OCI-LY7 (cell line): ENCODE measurements around the gene TMEM220. TPM values are rescaled to one million over a fixed set of nuclear protein-coding genes. Genes with fewer than 3 reads are reported as not detected.

Experiments
- BruUV-seq: library from RNA; stranded (reverse); fragments of 400-500 nt; replicated peaks from 2 replicates; lab custom pipeline; 2021; lab: Mats Ljungman, UMichigan
- CTCF ChIA-PET: fragments of 300-600 bp; sonication (Branson Sonifier 250); formaldehyde crosslinking; loops from one replicate; lab custom pipeline; 2022; ENCODE audit warnings: antibody characterized with exemption; ENCODE audit not compliant: unreplicated experiment; lab: Charles Lee
- POLR2A ChIA-PET: fragments of 300-600 bp; sonication (Branson Sonifier 250); formaldehyde crosslinking; loops from one replicate; lab custom pipeline; 2022; ENCODE audit warnings: antibody characterized with exemption; lab: Charles Lee
- DNase-seq: peaks from one replicate; pipeline ENCODE4 v3.0.0-alpha.2; 2015; ENCODE audit warnings: low spot score
- H2AFZ ChIP-seq: fragments of 200-600 bp; sonication (generic), shearing (Covaris generic); 2 replicates; pipeline ENCODE4 v1.6.1; 2014; ENCODE audit warnings: mild to moderate bottlenecking, antibody characterized with exemption, low read length, moderate library complexity
- H3K27ac ChIP-seq: fragments of 200-600 bp; sonication (generic); 2 replicates; pipeline ENCODE4 v1.5.1; 2014; ENCODE audit warnings: mixed run types, low read depth, mild to moderate bottlenecking, moderate library complexity, low read length, inconsistent platforms; ENCODE audit not compliant: poor library complexity, severe bottlenecking
- H3K36me3 ChIP-seq: fragments of 200-600 bp; sonication (generic); 2 replicates; pipeline ENCODE4 v1.6.1; 2014; ENCODE audit warnings: mild to moderate bottlenecking, antibody characterized with exemption, low read length, moderate library complexity, mixed read lengths; ENCODE audit not compliant: insufficient read depth
- H3K4me1 ChIP-seq: fragments of 200-600 bp; sonication (generic); 2 replicates; pipeline ENCODE4 v1.5.1; 2014; ENCODE audit warnings: mild to moderate bottlenecking, low read length; ENCODE audit not compliant: insufficient read depth, poor library complexity, severe bottlenecking
- H3K4me2 ChIP-seq: fragments of 200-600 bp; sonication (generic); 2 replicates; pipeline ENCODE4 v1.6.1; 2014; ENCODE audit warnings: mild to moderate bottlenecking, low read length
- H3K4me3 ChIP-seq: fragments of 200-600 bp; sonication (generic); 2 replicates; pipeline ENCODE4 v1.5.1; 2014; ENCODE audit warnings: mild to moderate bottlenecking, low read depth, low read length; ENCODE audit not compliant: poor library complexity, severe bottlenecking
- H3K79me2 ChIP-seq: fragments of 200-600 bp; sonication (generic); 2 replicates; pipeline ENCODE4 v1.6.1; 2016; ENCODE audit warnings: low read depth, mild to moderate bottlenecking, low read length, moderate library complexity, mixed read lengths; ENCODE audit not compliant: insufficient read depth
- H3K9me2 ChIP-seq: fragments of 200-600 bp; sonication (generic); 2 replicates; pipeline ENCODE4 v1.6.1; 2016; ENCODE audit warnings: mild to moderate bottlenecking, low read length, mixed read lengths; ENCODE audit not compliant: insufficient read depth
- H3K9me3 ChIP-seq: fragments of 200-600 bp; sonication (generic); 2 replicates; pipeline ENCODE4 v1.6.1; 2014; ENCODE audit warnings: mild to moderate bottlenecking, mixed run types, low read length, mixed read lengths
- H4K20me1 ChIP-seq: fragments of 200-600 bp; sonication (generic); 2 replicates; pipeline ENCODE4 v1.6.1; 2014; ENCODE audit warnings: mild to moderate bottlenecking, antibody characterized with exemption, low read length, moderate library complexity, mixed read lengths; ENCODE audit not compliant: insufficient read depth
- CTCF ChIP-seq: fragments of 200-600 bp; sonication (generic); conservative IDR thresholded peaks from 2 replicates; pipeline ENCODE4 v1.5.1; 2014; ENCODE audit warnings: mild to moderate bottlenecking, antibody characterized with exemption, low read length, moderate library complexity, mixed read lengths
- EZH2phosphoT487 ChIP-seq: fragments of 200-600 bp; sonication (generic); IDR thresholded peaks from 2 replicates; pipeline ENCODE4 v1.6.1; 2018; ENCODE audit warnings: low read depth, borderline replicate concordance, mild to moderate bottlenecking, mixed run types, antibody characterized with exemption, low read length, moderate library complexity, mixed read lengths
- intact Hi-C: fragments of 100-400 bp; cut with micrococcal nuclease; formaldehyde crosslinking; loops from one replicate; pipeline ENCODE4 v1.10.0; 2022; ENCODE audit not compliant: unreplicated experiment
- total RNA-seq, 2 experiments: library from RNA; depleted of rRNA in 1 of 2; stranded (reverse); fragments of >200 nt in 1 of 2; shearing (Covaris generic) in 1 of 2; gene quantifications; 2 replicates each; pipeline ENCODE4 v1.2.3, GENCODE V29; 2014 to 2022

Gene TMEM220
- total RNA-seq, 2 experiments from 2014 or later: not detected

- Histone ChIP-seq H3K79me2 (no peaks in the 10 kb centered on the region), H3K36me3 (no peaks in the 10 kb centered on the region), H3K9me2 (no peaks in the 10 kb centered on the region), H3K4me3 (no peak overlapping the region), H3K9me3 (no peaks in the 10 kb centered on the region), H3K4me2 (no peak overlapping the region), H2AFZ (no peak overlapping the region), H3K4me1 (no peaks in the 10 kb centered on the region), H4K20me1 (no peaks in the 10 kb centered on the region), H3K27ac (no peak overlapping the region)
- no peak for DNase-seq
- intact Hi-C loops: no loop called here
- BruUV-seq: no TSS peak
- TF ChIP-seq CTCF: no peak
- no peak for TF ChIP-seq EZH2phosphoT487
- CTCF ChIA-PET: no interaction called here
- POLR2A ChIA-PET: no interaction called here
Observed at GRCh38 chr17:10751563-10751962, 21.7 kb upstream of the TMEM220 start.

- H3K9me2 ChIP-seq: no peaks in the 10 kb centered on the region
- no peaks in the 10 kb centered on the region for H3K36me3 ChIP-seq
- H3K9me3 ChIP-seq: no peaks in the 10 kb centered on the region
- no peaks in the 10 kb centered on the region for H4K20me1 ChIP-seq
- no peak overlapping the region for H3K4me3 ChIP-seq
- TF ChIP-seq CTCF: no peak
- TF ChIP-seq EZH2phosphoT487: no peak
- no peak for DNase-seq
- POLR2A ChIA-PET: no interaction called here
- no peaks in the 10 kb centered on the region for H3K79me2 ChIP-seq
- H3K4me1 ChIP-seq: no peaks in the 10 kb centered on the region
- no peak overlapping the region for H2AFZ ChIP-seq
- H3K27ac ChIP-seq: no peak overlapping the region
- intact Hi-C loops: no loop called here
- no peak overlapping the region for H3K4me2 ChIP-seq
- no TSS peak for BruUV-seq
- CTCF ChIA-PET: no interaction called here
Observed at GRCh38 chr17:10750210-10750609, 20.4 kb upstream of the TMEM220 start.

GRCh38 chr17:10748531-10749181 lies 18.8 kb upstream of the TMEM220 start:
- Histone ChIP-seq H3K4me1 (no peaks in the 10 kb centered on the region), H3K9me3 (no peaks in the 10 kb centered on the region), H4K20me1 (no peaks in the 10 kb centered on the region), H3K79me2 (no peaks in the 10 kb centered on the region), H2AFZ (no peak overlapping the region), H3K4me2 (no peak overlapping the region), H3K36me3 (no peaks in the 10 kb centered on the region), H3K9me2 (no peaks in the 10 kb centered on the region), H3K4me3 (no peak overlapping the region), H3K27ac (no peak overlapping the region)
- no TSS peak for BruUV-seq
- CTCF ChIA-PET: no interaction called here
- POLR2A ChIA-PET: no interaction called here
- DNase-seq: no peak
- TF ChIP-seq EZH2phosphoT487: no peak
- TF ChIP-seq CTCF: no peak
- intact Hi-C loops: no loop called here
